Stomach smooth muscle (tissue), 2 donors: ENCODE data around the gene RBP2.

Experiments used
- H3K27ac ChIP-seq: one replicate; pipeline ENCODE4 v1.7.0; 2013; ENCODE audit warnings: mild to moderate bottlenecking, low read length, inconsistent platforms
- H3K27me3 ChIP-seq, 2 donors: one replicate each; pipeline ENCODE4 v1.7.0; 2013; ENCODE audit warnings: low read length in 2 of 2; ENCODE audit not compliant: insufficient read depth in 2 of 2, control insufficient read depth in 1 of 2
- H3K36me3 ChIP-seq, 2 donors: one replicate each; pipeline ENCODE4 v1.7.0; 2013; ENCODE audit warnings: low read length in 2 of 2; ENCODE audit not compliant: control insufficient read depth in 2 of 2, insufficient read depth in 2 of 2
- H3K4me1 ChIP-seq: one replicate; pipeline ENCODE4 v1.7.0; 2013; ENCODE audit warnings: low read length; ENCODE audit not compliant: control insufficient read depth, insufficient read depth
- H3K4me3 ChIP-seq, 2 donors: one replicate each; pipeline ENCODE4 v1.7.0; 2013; ENCODE audit warnings: low read length in 2 of 2
- H3K9ac ChIP-seq, 2 donors: one replicate each; pipeline ENCODE4 v1.7.0; 2013; ENCODE audit warnings: low read length in 2 of 2, mild to moderate bottlenecking in 1 of 2
- H3K9me3 ChIP-seq, 2 donors: one replicate each; pipeline ENCODE4 v1.7.0; 2013; ENCODE audit warnings: low read length in 2 of 2; ENCODE audit not compliant: control insufficient read depth in 2 of 2
- donor health status: healthy.
- donor health status: Pancreatic carcinoma.

Gene RBP2

GRCh38 chr3:139476348-139476747, at the start of gene RBP2:
Gene RBP2, minus strand, starts transcription at chr3:139476516. Its CDS starts 57 bp downstream, at chr3:139476459.
- no peaks in the 10 kb centered on the region for H3K36me3 ChIP-seq
- H3K27ac ChIP-seq, result no peak within 1 kb of the TSS
- no peaks in the 10 kb centered on the region for H3K9me3 ChIP-seq
- no peak within 1 kb of the TSS for H3K4me3 ChIP-seq
- H3K9ac ChIP-seq, result no peak within 1 kb of the TSS
- no peaks in the 10 kb centered on the region for H3K4me1 ChIP-seq
- H3K27me3 ChIP-seq, result no peaks in the 10 kb centered on the region

GRCh38 chr3:139524841-139525636, 48.7 kb upstream of the RBP2 start:
- Histone ChIP-seq H3K9ac (no peak overlapping the region), H3K27me3 (no peaks in the 10 kb centered on the region), H3K4me3 (no peak overlapping the region), H3K27ac (no peak overlapping the region), H3K4me1 (no peaks in the 10 kb centered on the region), H3K9me3 (no peaks in the 10 kb centered on the region), H3K36me3 (peaks cover 0 to 8% of the 10 kb centered on the region in 2 donors)

- H3K9me3 ChIP-seq, result no peaks in the 10 kb centered on the region
- no peak overlapping the region for H3K27ac ChIP-seq
- no peaks in the 10 kb centered on the region for H3K27me3 ChIP-seq
- H3K36me3 ChIP-seq, result peaks cover 0 to 8% of the 10 kb centered on the region in 2 donors
- H3K4me3 ChIP-seq, result no peak overlapping the region
- H3K9ac ChIP-seq, result no peak overlapping the region
- H3K4me1 ChIP-seq, result no peaks in the 10 kb centered on the region
Measured at GRCh38 chr3:139523718-139524117, 47.4 kb upstream of the RBP2 start.

- no peaks in the 10 kb centered on the region for H3K9me3 ChIP-seq
- no peak overlapping the region for H3K9ac ChIP-seq
- peaks cover 0 to 8% of the 10 kb centered on the region in 2 donors for H3K36me3 ChIP-seq
- no peak overlapping the region for H3K27ac ChIP-seq
- H3K4me1 ChIP-seq, result no peaks in the 10 kb centered on the region
- no peak overlapping the region for H3K4me3 ChIP-seq
- no peaks in the 10 kb centered on the region for H3K27me3 ChIP-seq
Measured at GRCh38 chr3:139523166-139523565, 46.9 kb upstream of the RBP2 start.

- Histone ChIP-seq H3K9ac (no peak overlapping the region), H3K4me1 (no peaks in the 10 kb centered on the region), H3K27ac (no peak overlapping the region), H3K4me3 (no peak overlapping the region), H3K9me3 (no peaks in the 10 kb centered on the region), H3K36me3 (peaks cover 0 to 9% of the 10 kb centered on the region in 2 donors), H3K27me3 (no peaks in the 10 kb centered on the region)
Measured at GRCh38 chr3:139522421-139522820, 46.1 kb upstream of the RBP2 start.

GRCh38 chr3:139521816-139522215, 45.5 kb upstream of the RBP2 start:
- Histone ChIP-seq H3K9ac (no peak overlapping the region), H3K4me1 (no peaks in the 10 kb centered on the region)

GRCh38 chr3:139521144-139521543, 44.8 kb upstream of the RBP2 start:
- Histone ChIP-seq H3K27me3 (no peaks in the 10 kb centered on the region), H3K36me3 (peaks cover 0 to 5% of the 10 kb centered on the region in 2 donors), H3K4me1 (no peaks in the 10 kb centered on the region), H3K4me3 (no peak overlapping the region), H3K9me3 (no peaks in the 10 kb centered on the region), H3K27ac (no peak overlapping the region), H3K9ac (no peak overlapping the region)

More at GRCh38 chr3:139521816-139522215, 45.5 kb upstream of the RBP2 start:
- no peaks in the 10 kb centered on the region for H3K27me3 ChIP-seq
- no peak overlapping the region for H3K27ac ChIP-seq
- H3K4me3 ChIP-seq, result no peak overlapping the region
- peaks cover 0 to 9% of the 10 kb centered on the region in 2 donors for H3K36me3 ChIP-seq
- no peaks in the 10 kb centered on the region for H3K9me3 ChIP-seq

GRCh38 chr3:139519998-139520737, 43.9 kb upstream of the RBP2 start:
- Histone ChIP-seq H3K36me3 (peaks cover 0 to 5% of the 10 kb centered on the region in 2 donors), H3K9ac (no peak overlapping the region), H3K9me3 (no peaks in the 10 kb centered on the region), H3K4me3 (no peak overlapping the region), H3K4me1 (no peaks in the 10 kb centered on the region), H3K27ac (no peak overlapping the region), H3K27me3 (no peaks in the 10 kb centered on the region)

GRCh38 chr3:139518926-139519842, 42.9 kb upstream of the RBP2 start:
- Histone ChIP-seq H3K27me3 (no peaks in the 10 kb centered on the region), H3K27ac (no peak overlapping the region)

GRCh38 chr3:139518306-139518705, 42.0 kb upstream of the RBP2 start:
- Histone ChIP-seq H3K9me3 (no peaks in the 10 kb centered on the region), H3K27me3 (no peaks in the 10 kb centered on the region), H3K27ac (no peak overlapping the region), H3K4me1 (no peaks in the 10 kb centered on the region), H3K36me3 (peaks cover 0 to 5% of the 10 kb centered on the region in 2 donors), H3K4me3 (no peak overlapping the region), H3K9ac (no peak overlapping the region)

More at GRCh38 chr3:139518926-139519842, 42.9 kb upstream of the RBP2 start:
- no peaks in the 10 kb centered on the region for H3K4me1 ChIP-seq
- no peak overlapping the region for H3K9ac ChIP-seq
- H3K4me3 ChIP-seq, result no peak overlapping the region
- no peaks in the 10 kb centered on the region for H3K9me3 ChIP-seq
- peaks cover 0 to 5% of the 10 kb centered on the region in 2 donors for H3K36me3 ChIP-seq
